Neural cell (in vitro differentiated cells): ENCODE measurements around the gene IL15. TPM values are rescaled to one million over a fixed set of nuclear protein-coding genes. Genes with fewer than 3 reads are reported as not detected.

Experiments used
- H2AFZ ChIP-seq: fragments of 200-600, 300-800 bp; sonication (generic), shearing (Covaris generic); 2 replicates; pipeline ENCODE4 v1.6.0; 2014; ENCODE audit warnings: low read depth, mild to moderate bottlenecking, antibody characterized with exemption, low read length, moderate library complexity
- H3F3A ChIP-seq: fragments of 200-600 bp; shearing (Covaris generic); 2 replicates; pipeline ENCODE4 v1.6.1; 2016; ENCODE audit warnings: mild to moderate bottlenecking, moderate library complexity, mixed read lengths, antibody characterized with exemption, low read length; ENCODE audit not compliant: insufficient read depth, poor library complexity, severe bottlenecking
- H3K27ac ChIP-seq: fragments of 200-600, 300-800 bp; sonication (generic), shearing (Covaris generic); 2 replicates; pipeline ENCODE4 v1.5.1; 2014; ENCODE audit warnings: mild to moderate bottlenecking, low read length, moderate library complexity
- H3K27me3 ChIP-seq: fragments of 300-800, 200-600 bp; sonication (generic), shearing (Covaris generic); 2 replicates; pipeline ENCODE4 v1.6.0; 2014; ENCODE audit warnings: mild to moderate bottlenecking, low read depth, low read length, moderate library complexity; ENCODE audit not compliant: insufficient read depth
- H3K36me3 ChIP-seq: fragments of 300-800, 200-600 bp; sonication (generic), shearing (Covaris generic); 2 replicates; pipeline ENCODE4 v1.5.1; 2014; ENCODE audit warnings: mild to moderate bottlenecking, antibody characterized with exemption, low read length, moderate library complexity; ENCODE audit not compliant: insufficient read depth
- H3K4me2 ChIP-seq: fragments of 300-800, 200-600 bp; sonication (generic), shearing (Covaris generic); 2 replicates; pipeline ENCODE4 v1.6.0; 2014; ENCODE audit warnings: mild to moderate bottlenecking, low read length
- H3K4me3 ChIP-seq: fragments of 300-800, 200-600 bp; sonication (generic), shearing (Covaris generic); 2 replicates; pipeline ENCODE4 v1.5.1; 2014; ENCODE audit warnings: mild to moderate bottlenecking, low read length, moderate library complexity
- H3K79me2 ChIP-seq: fragments of 200-600 bp; shearing (Covaris generic); replicated peaks from 2 replicates; pipeline ENCODE4 v1.6.0; 2014; ENCODE audit warnings: mild to moderate bottlenecking, low read length, moderate library complexity; ENCODE audit not compliant: insufficient read depth
- H3K9ac ChIP-seq: fragments of 300-800, 200-600 bp; sonication (generic), shearing (Covaris generic); 2 replicates; pipeline ENCODE4 v1.6.1; 2016; ENCODE audit warnings: mild to moderate bottlenecking, low read length, mixed read lengths
- H3K9me2 ChIP-seq: fragments of 200-600 bp; shearing (Covaris generic); 2 replicates; pipeline ENCODE4 v1.6.1; 2016; ENCODE audit warnings: mild to moderate bottlenecking, low read length, mixed read lengths; ENCODE audit not compliant: insufficient read depth
- H3K9me3 ChIP-seq: fragments of 200-600, 300-800 bp; sonication (generic), shearing (Covaris generic); 2 replicates; pipeline ENCODE4 v1.6.1; 2016; ENCODE audit warnings: mild to moderate bottlenecking, mixed run types, low read length, moderate library complexity, mixed read lengths
- H4K20me1 ChIP-seq: fragments of 200-600 bp; shearing (Covaris generic); 2 replicates; pipeline ENCODE4 v1.6.1; 2016; ENCODE audit warnings: mild to moderate bottlenecking, mixed run types; ENCODE audit not compliant: insufficient read depth
- CTCF ChIP-seq: fragments of 450-650 bp; IDR thresholded peaks from 2 replicates; pipeline ENCODE4 v1.5.1; 2014; ENCODE audit warnings: antibody characterized with exemption, mild to moderate bottlenecking, moderate library complexity; ENCODE audit not compliant: poor library complexity, severe bottlenecking
- EP300 ChIP-seq: fragments of 450-650 bp; conservative IDR thresholded peaks from 2 replicates; pipeline ENCODE4 v1.6.1; 2014; ENCODE audit warnings: antibody characterized with exemption, mild to moderate bottlenecking, moderate library complexity; ENCODE audit not compliant: poor library complexity, severe bottlenecking
- EZH2 ChIP-seq: fragments of 200-600, 300-800 bp; shearing (Covaris generic), sonication (generic); IDR thresholded peaks from 2 replicates; pipeline ENCODE4 v1.6.1; 2014; ENCODE audit warnings: antibody characterized with exemption, low read length, borderline replicate concordance, mild to moderate bottlenecking; ENCODE audit not compliant: insufficient read depth, poor library complexity, severe bottlenecking
- MXI1 ChIP-seq: fragments of 450-650 bp; conservative IDR thresholded peaks from 2 replicates; pipeline ENCODE4 v1.6.1; 2014; ENCODE audit warnings: antibody characterized with exemption, mild to moderate bottlenecking; ENCODE audit not compliant: poor library complexity, severe bottlenecking
- POLR2AphosphoS5 ChIP-seq: IDR thresholded peaks from 2 replicates; pipeline ENCODE4 v1.6.1; 2012
- RAD21 ChIP-seq: fragments of 450-650 bp; conservative IDR thresholded peaks from 2 replicates; pipeline ENCODE4 v1.6.1; 2014; ENCODE audit warnings: antibody characterized with exemption, mild to moderate bottlenecking, moderate library complexity
- REST ChIP-seq: IDR thresholded peaks from 2 replicates; pipeline ENCODE4 v1.6.1; 2012; ENCODE audit warnings: borderline replicate concordance
- SMC3 ChIP-seq: fragments of 450-650 bp; conservative IDR thresholded peaks from 2 replicates; pipeline ENCODE4 v1.6.1; 2014; ENCODE audit warnings: antibody characterized with exemption, mild to moderate bottlenecking, moderate library complexity; ENCODE audit not compliant: poor library complexity
- TAF1 ChIP-seq: IDR thresholded peaks from 2 replicates; pipeline ENCODE4 v1.6.1; 2012; ENCODE audit warnings: low read depth
- polyA plus RNA-seq: library from polyadenylated mRNA; depleted of rRNA; stranded (reverse); fragments of >200 nt; gene quantifications from 2 replicates; pipeline ENCODE4 v1.2.3, GENCODE V29; 2014

The IL15 gene
- polyA plus RNA-seq, 1 donor from 2014 or later, result not detected

- no peaks in the 10 kb centered on the region for H3K79me2 ChIP-seq
- TF ChIP-seq MXI1 (no peak), EZH2 (no peak), EP300 (no peak), REST (no peak), POLR2AphosphoS5 (no peak), RAD21 (no peak), SMC3 (no peak)
- H3K9me2 ChIP-seq, result no peaks in the 10 kb centered on the region
- H3K4me3 ChIP-seq, result no peak overlapping the region
- H3F3A ChIP-seq, result no peaks in the 10 kb centered on the region
- no peak overlapping the region for H3K27ac ChIP-seq
- H3K27me3 ChIP-seq, result no peaks in the 10 kb centered on the region
- no peaks in the 10 kb centered on the region for H3K9me3 ChIP-seq
- H3K4me2 ChIP-seq, result no peak overlapping the region
- H4K20me1 ChIP-seq, result no peaks in the 10 kb centered on the region
- no peak overlapping the region for H3K9ac ChIP-seq
- no peak overlapping the region for H2AFZ ChIP-seq
- no peaks in the 10 kb centered on the region for H3K36me3 ChIP-seq
Measured at GRCh38 chr4:141675384-141675783, 39.0 kb downstream of the IL15 start.

DNA sequence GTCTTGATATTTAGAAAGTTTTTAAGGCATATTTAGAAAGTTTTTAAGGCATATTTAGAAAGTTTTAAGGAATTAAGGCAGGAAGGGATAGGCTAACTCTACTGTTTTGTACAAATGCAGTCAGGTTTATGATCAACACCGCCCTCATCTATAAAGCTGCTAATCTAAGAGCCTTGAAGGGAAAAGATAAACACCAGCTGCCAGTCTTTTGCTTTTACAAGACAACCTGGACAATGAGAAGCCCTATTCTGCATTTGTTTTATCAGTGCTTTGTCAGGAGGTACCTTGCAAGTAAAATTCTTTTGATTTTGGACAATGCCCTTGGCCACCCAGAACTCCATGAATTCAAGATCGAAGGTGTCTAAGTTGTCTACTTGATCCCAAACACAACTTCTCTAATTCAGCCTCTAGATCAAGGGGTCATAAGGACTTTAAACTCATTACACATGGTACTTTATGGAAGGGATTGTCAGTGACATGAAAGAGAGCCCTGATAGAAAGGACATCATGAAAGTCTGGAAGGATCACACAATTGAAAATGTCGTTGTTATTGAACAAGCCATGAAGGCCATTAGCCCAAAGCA, 39.8 kb downstream of the IL15 start:
- Histone ChIP-seq H3K9me3 (no peaks in the 10 kb centered on the region), H3K4me2 (no peak overlapping the region), H3K4me3 (no peak overlapping the region), H3K36me3 (no peaks in the 10 kb centered on the region), H2AFZ (no peak overlapping the region), H3K9ac (no peak overlapping the region), H3K27ac (no peak overlapping the region), H3F3A (no peaks in the 10 kb centered on the region), H3K27me3 (no peaks in the 10 kb centered on the region), H4K20me1 (no peaks in the 10 kb centered on the region), H3K79me2 (no peaks in the 10 kb centered on the region), H3K9me2 (no peaks in the 10 kb centered on the region)
- no peak for TF ChIP-seq EZH2
- no peak for TF ChIP-seq TAF1
- TF ChIP-seq REST, result no peak
- TF ChIP-seq MXI1, result no peak
- no peak for TF ChIP-seq SMC3
- TF ChIP-seq EP300, result no peak
- TF ChIP-seq POLR2AphosphoS5, result no peak
- no peak for TF ChIP-seq RAD21
- no peak for TF ChIP-seq CTCF
